Measurements from ENCODE around the gene ALDH1A1.

DNA sequence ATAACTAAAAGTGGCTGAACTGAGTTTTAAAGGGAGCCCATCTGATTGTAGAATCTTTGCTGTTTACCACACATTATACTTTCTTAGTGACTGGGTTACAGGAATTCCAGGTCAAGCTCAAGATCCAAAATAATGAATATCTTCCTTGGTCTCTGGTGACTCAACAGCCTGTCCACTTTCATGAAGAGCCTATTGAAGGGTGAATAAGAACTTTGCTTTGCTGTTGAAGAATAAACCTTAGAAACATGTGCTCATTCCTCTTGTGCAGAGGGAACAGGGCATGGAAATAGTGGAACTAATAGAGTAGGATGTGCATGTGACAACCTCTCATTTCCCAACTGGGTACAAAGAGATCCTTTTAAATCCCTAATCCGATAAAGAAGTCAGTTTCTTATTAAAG, 21.4 kb downstream of the ALDH1A1 start:
- no peak for TF ChIP-seq EZH2 (IDR thresholded peaks at IDR 0.05; ENCODE audit: borderline replicate concordance, low read length)
- TF ChIP-seq CTCF (conservative IDR thresholded peaks at IDR 0.05 in 1 of 2, IDR thresholded peaks at IDR 0.05 in 1 of 2; ENCODE audit: extremely low read depth in 1 of 2, insufficient read depth in 1 of 2, low read depth in 1 of 2, low read length in 2 of 2): no peak
